NB4 (cell line): ENCODE data around the gene MICAL2.

Source experiments
- DNase-seq: peaks from one replicate; pipeline ENCODE4 v3.0.0; 2010; ENCODE audit warnings: low read depth
- H3K4me3 ChIP-seq: one replicate; pipeline ENCODE4 v1.5.1; 2011; ENCODE audit warnings: mild to moderate bottlenecking, low read depth, low read length, moderate library complexity
- CTCF ChIP-seq: IDR thresholded peaks from one replicate; pipeline ENCODE4 v1.5.1; 2012; ENCODE audit warnings: low read depth, low read length
- MAX ChIP-seq: IDR thresholded peaks from 2 replicates; pipeline ENCODE4 v1.6.1; 2011; ENCODE audit warnings: low read depth, low read length
- MYC ChIP-seq: IDR thresholded peaks from 2 replicates; pipeline ENCODE4 v1.6.1; 2011; ENCODE audit warnings: low read depth, low read length
- POLR2A ChIP-seq: IDR thresholded peaks from 2 replicates; pipeline ENCODE4 v1.6.1; 2011; ENCODE audit warnings: mild to moderate bottlenecking; ENCODE audit not compliant: insufficient read length; ENCODE audit errors: extremely low read depth

Gene MICAL2

GRCh38 chr11:12294613-12295012 lies 184.2 kb downstream of the MICAL2 start:
- TF ChIP-seq POLR2A (no peak), MAX (no peak), MYC (no peak), CTCF (no peak)
- no peak for DNase-seq
- no peak overlapping the region for H3K4me3 ChIP-seq

- DNase-seq, result no peak
- TF ChIP-seq MAX, result no peak
- TF ChIP-seq CTCF, result no peak
- TF ChIP-seq MYC, result no peak
- no peak for TF ChIP-seq POLR2A
- no peak overlapping the region for H3K4me3 ChIP-seq
These were observed 185.6 kb downstream of the MICAL2 start for GRCh38 chr11:12295943-12296342.

- TF ChIP-seq MYC (no peak), CTCF (no peak)
- no peak overlapping the region for H3K4me3 ChIP-seq
These were observed 188.2 kb downstream of the MICAL2 start for GRCh38 chr11:12298610-12299009.

GRCh38 chr11:12301379-12301778 lies 191.0 kb downstream of the MICAL2 start:
- no peak for TF ChIP-seq MAX
- TF ChIP-seq CTCF, result no peak
- no peak overlapping the region for H3K4me3 ChIP-seq
- no peak for DNase-seq

More at GRCh38 chr11:12298610-12299009, 188.2 kb downstream of the MICAL2 start:
- DNase-seq, result no peak

- no peak for TF ChIP-seq MAX
- no peak for TF ChIP-seq MYC
- no peak for TF ChIP-seq POLR2A
- TF ChIP-seq CTCF, result no peak
- no peak for DNase-seq
- H3K4me3 ChIP-seq, result no peak overlapping the region
These were observed 193.2 kb downstream of the MICAL2 start for GRCh38 chr11:12303421-12304149.

GRCh38 chr11:12306830-12307229 lies 196.4 kb downstream of the MICAL2 start:
- H3K4me3 ChIP-seq, result no peak overlapping the region
- DNase-seq, result no peak

More at GRCh38 chr11:12306830-12307229, 196.4 kb downstream of the MICAL2 start:
- no peak for TF ChIP-seq MAX
- TF ChIP-seq MYC, result no peak
- no peak for TF ChIP-seq POLR2A
- TF ChIP-seq CTCF, result no peak
